ENCODE results near the gene ACO1. TPM values are rescaled to one million over a fixed set of nuclear protein-coding genes. Genes with fewer than 3 reads are reported as not detected.

Gene ACO1
- 62.3 and 70.9 TPM in 2 replicates for total RNA-seq

DNA sequence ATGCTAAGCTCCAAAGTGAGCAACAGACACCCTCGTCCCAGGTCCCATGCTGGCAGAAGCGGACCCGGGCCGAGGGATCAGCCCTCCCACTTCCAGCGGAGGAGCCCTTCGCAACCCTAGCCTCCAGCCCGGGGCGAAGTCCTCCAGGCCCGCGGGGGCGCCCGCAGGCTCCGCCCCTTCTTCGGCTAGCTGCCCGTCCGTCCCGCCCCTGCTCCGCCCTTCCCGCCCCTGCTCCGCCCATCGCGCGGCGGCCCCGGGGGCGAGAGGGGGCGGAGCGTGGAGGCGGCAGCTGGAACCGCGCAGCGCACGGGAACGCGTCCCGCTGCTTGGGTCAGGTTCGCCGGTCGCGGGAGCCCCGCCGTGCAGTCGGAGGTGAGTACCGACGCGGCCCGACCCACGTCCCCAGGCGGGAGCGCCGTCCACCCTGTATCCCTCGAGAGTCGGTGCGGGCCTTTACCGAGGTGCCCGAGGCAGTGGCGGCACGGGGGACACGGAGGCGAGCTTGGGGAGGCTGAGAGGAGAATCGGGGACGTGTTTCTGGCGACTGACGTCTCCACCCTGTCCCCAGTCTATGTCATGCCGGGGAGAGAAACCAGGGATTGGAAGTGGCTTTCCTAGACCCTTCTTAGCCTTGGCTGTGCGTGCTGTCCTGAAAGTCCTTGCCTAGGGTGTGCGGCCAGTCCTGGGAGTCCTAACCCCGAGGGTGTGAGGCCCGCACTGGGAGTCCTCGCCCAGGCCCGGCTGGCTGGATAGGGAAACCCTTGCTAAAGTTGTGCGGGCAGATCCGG, at the start of gene ACO1:
Gene ACO1, plus strand, starts transcription at position 280 of the 788 bp plus-strand sequence. CDS start 20,864 bp downstream, outside the sequence.

Other genes starting within 250 kb of the ACO1 start
- gene RIGI, start 141.6 kb downstream of the ACO1 start, total RNA-seq = 6.1 and 9.1 TPM in 2 replicates
- 6.5 and 7.7 TPM in 2 replicates for gene SMIM27, start 167.7 kb downstream of the ACO1 start, total RNA-seq
- 26.6 and 29.5 TPM in 2 replicates for gene TOPORS, start 167.9 kb downstream of the ACO1 start, total RNA-seq
- gene NDUFB6, start 188.5 kb downstream of the ACO1 start, total RNA-seq = 79.8 and 83.9 TPM in 2 replicates